Breast epithelium (tissue), 4 donors: Measurements from ENCODE around the gene CCR8. TPM values are rescaled to one million over a fixed set of nuclear protein-coding genes. Genes with fewer than 3 reads are reported as not detected.
"Not testable (repeated sequence)": the region's sequence is repeated elsewhere in the genome, so short reads cannot be mapped to it uniquely, and the experiment has no call there.

ENCODE experiments used
- DNase-seq, 2 donors: peaks; one replicate each; pipeline ENCODE4 v3.0.0-alpha.2; 2019; ENCODE audit warnings: low spot score in 2 of 2
- H3K27ac ChIP-seq, 2 donors: fragments of 200-600 bp; sonication (generic) in 1 of 2; one replicate each; pipeline ENCODE4 v1.5.1; 2016 to 2019; ENCODE audit warnings: mild to moderate bottlenecking in 1 of 2
- H3K27me3 ChIP-seq, 2 donors: fragments of 200-600 bp; sonication (generic) in 1 of 2; one replicate each; pipeline versions ENCODE4 v1.5.1 to v1.6.0; 2017 to 2019; ENCODE audit warnings: control low read depth in 1 of 2, mild to moderate bottlenecking in 1 of 2
- H3K36me3 ChIP-seq: fragments of 200-600 bp; one replicate; pipeline ENCODE4 v1.5.1; 2019
- H3K4me1 ChIP-seq, 2 donors: fragments of 200-600 bp; sonication (generic); one replicate each; pipeline ENCODE4 v1.5.1; 2016 to 2019; ENCODE audit warnings: control low read depth in 1 of 2
- H3K4me3 ChIP-seq, 3 donors: fragments of 200-600 bp; sonication (generic); 1 replicate in 2 of 3; 2 replicates in 1 of 3; pipeline ENCODE4 v1.5.1; 2016 to 2019; ENCODE audit warnings: mild to moderate bottlenecking in 3 of 3, moderate library complexity in 2 of 3
- H3K9me3 ChIP-seq, 2 donors: fragments of 200-600 bp; sonication (generic) in 1 of 2; one replicate each; pipeline ENCODE4 v1.5.1; 2016 to 2019; ENCODE audit warnings: control low read depth in 1 of 2
- CTCF ChIP-seq, 3 donors: fragments of 450-650 bp; IDR thresholded peaks; one replicate each; pipeline ENCODE4 v1.5.1; 2016 to 2017; ENCODE audit warnings: antibody characterized with exemption in 3 of 3, mild to moderate bottlenecking in 3 of 3, moderate library complexity in 3 of 3
- POLR2A ChIP-seq: fragments of 450-650 bp; IDR thresholded peaks from one replicate; pipeline ENCODE4 v1.6.1; 2016; ENCODE audit warnings: antibody characterized with exemption, mild to moderate bottlenecking, moderate library complexity
- POLR2AphosphoS5 ChIP-seq, 3 donors: sonication (generic); formaldehyde crosslinking; IDR thresholded peaks; one replicate each; pipeline ENCODE4 v1.6.1; 2017; ENCODE audit warnings: antibody characterized with exemption in 3 of 3
- intact Hi-C: fragments of 100-400 bp; cut with DNase I; formaldehyde crosslinking; loops from one replicate; pipeline ENCODE4 v1.15.1; 2023; ENCODE audit warnings: low total_unique reads
- total RNA-seq, 3 donors: library from RNA; depleted of rRNA; stranded (reverse); fragments of >200 nt; gene quantifications; one replicate each; pipeline ENCODE4 v1.1.0, GENCODE V29; 2016

CCR8 gene
- total RNA-seq, 3 donors from 2014 or later, result not detected

- intact Hi-C loops, result no loop called here
- H3K4me1 ChIP-seq, result no peaks in the 10 kb centered on the region
- H3K27me3 ChIP-seq, result no peaks in the 10 kb centered on the region
- no peaks in the 10 kb centered on the region for H3K9me3 ChIP-seq
- H3K36me3 ChIP-seq, result no peaks in the 10 kb centered on the region
- no peak for TF ChIP-seq POLR2AphosphoS5 (IDR thresholded peaks at IDR 0.05)
- TF ChIP-seq POLR2A, result no peak
- no peak for TF ChIP-seq CTCF (IDR thresholded peaks at IDR 0.05)
- no peak overlapping the region for H3K4me3 ChIP-seq
- no peak for DNase-seq
- no peak overlapping the region for H3K27ac ChIP-seq
Observed at GRCh38 chr3:39361252-39361927, 31.9 kb downstream of the CCR8 start.

- DNase-seq, result no peak
- H3K27ac ChIP-seq, result no peak overlapping the region
- H3K27me3 ChIP-seq, result no peaks in the 10 kb centered on the region
- no peak overlapping the region for H3K4me3 ChIP-seq
- intact Hi-C loops, result no loop called here
- H3K9me3 ChIP-seq, result no peaks in the 10 kb centered on the region
- no peaks in the 10 kb centered on the region for H3K36me3 ChIP-seq
- H3K4me1 ChIP-seq, result no peaks in the 10 kb centered on the region
- no peak for TF ChIP-seq CTCF (IDR thresholded peaks at IDR 0.05)
- TF ChIP-seq POLR2A, result no peak
- TF ChIP-seq POLR2AphosphoS5 (IDR thresholded peaks at IDR 0.05), result no peak
Observed at GRCh38 chr3:39362192-39362591, 32.7 kb downstream of the CCR8 start.

GRCh38 chr3:39362812-39363211, 33.3 kb downstream of the CCR8 start:
- no peaks in the 10 kb centered on the region for H3K36me3 ChIP-seq
- TF ChIP-seq CTCF (IDR thresholded peaks at IDR 0.05) (no peak), POLR2A (no peak), POLR2AphosphoS5 (IDR thresholded peaks at IDR 0.05) (no peak)
- H3K4me1 ChIP-seq, result no peaks in the 10 kb centered on the region
- H3K4me3 ChIP-seq, result no peak overlapping the region
- DNase-seq, result no peak
- intact Hi-C loops, result no loop called here
- no peaks in the 10 kb centered on the region for H3K27me3 ChIP-seq
- H3K9me3 ChIP-seq, result no peaks in the 10 kb centered on the region
- H3K27ac ChIP-seq, result no peak overlapping the region

GRCh38 chr3:39370450-39370849, 40.9 kb downstream of the CCR8 start:
- H3K9me3 ChIP-seq, H3K4me1 ChIP-seq, H3K36me3 ChIP-seq, H3K27ac ChIP-seq, H3K27me3 ChIP-seq, DNase-seq, H3K4me3 ChIP-seq, intact Hi-C loops: not testable (repeated sequence)

- no peaks in the 10 kb centered on the region for H3K27me3 ChIP-seq
- no peak overlapping the region for H3K4me3 ChIP-seq
- H3K4me1 ChIP-seq, result no peaks in the 10 kb centered on the region
- DNase-seq, result no peak
- no peaks in the 10 kb centered on the region for H3K36me3 ChIP-seq
- intact Hi-C loops, result no loop called here
- peaks cover 0 to 6% of the 10 kb centered on the region in 2 donors for H3K9me3 ChIP-seq
- no peak overlapping the region for H3K27ac ChIP-seq
- TF ChIP-seq POLR2AphosphoS5 (IDR thresholded peaks at IDR 0.05) (no peak), CTCF (IDR thresholded peaks at IDR 0.05) (no peak), POLR2A (no peak)
Observed at GRCh38 chr3:39372833-39373232, 43.3 kb downstream of the CCR8 start.
